Posterior cingulate gyrus (tissue), 11 donors: Measurements from ENCODE around the gene PCARE.

ENCODE experiments used
- DNase-seq, 10 donors: peaks; one replicate each; pipeline versions ENCODE4 v3.0.0 to v3.0.0-alpha.2; 2020 to 2021; ENCODE audit warnings: mixed read lengths in 3 of 10
- intact Hi-C: fragments of 100-400 bp; cut with DNase I; formaldehyde crosslinking; loops from one replicate; pipeline ENCODE4 v1.15.1; 2023

The PCARE gene

DNA sequence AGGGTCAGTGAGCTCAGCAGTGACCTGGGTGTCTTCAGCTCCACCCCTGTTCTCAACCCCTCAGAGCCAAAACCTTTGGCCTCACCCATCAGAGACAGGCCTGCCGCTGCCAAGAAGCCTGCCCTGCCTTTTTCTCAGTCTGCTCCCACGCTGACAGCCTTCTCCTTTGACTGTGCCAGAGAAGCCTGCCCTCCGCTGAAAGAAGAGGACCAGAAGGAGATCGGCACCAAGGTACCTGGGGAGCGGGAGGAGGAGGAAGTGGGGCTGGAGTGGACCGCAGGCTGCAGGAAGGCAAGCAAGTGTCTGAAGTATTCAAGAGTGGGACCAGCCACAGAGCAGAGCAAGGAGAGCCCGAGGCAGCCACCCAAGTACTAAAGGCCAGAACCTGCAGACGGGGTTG lies 60.0 kb downstream of the PCARE start:
- intact Hi-C loops = no loop called here

DNA sequence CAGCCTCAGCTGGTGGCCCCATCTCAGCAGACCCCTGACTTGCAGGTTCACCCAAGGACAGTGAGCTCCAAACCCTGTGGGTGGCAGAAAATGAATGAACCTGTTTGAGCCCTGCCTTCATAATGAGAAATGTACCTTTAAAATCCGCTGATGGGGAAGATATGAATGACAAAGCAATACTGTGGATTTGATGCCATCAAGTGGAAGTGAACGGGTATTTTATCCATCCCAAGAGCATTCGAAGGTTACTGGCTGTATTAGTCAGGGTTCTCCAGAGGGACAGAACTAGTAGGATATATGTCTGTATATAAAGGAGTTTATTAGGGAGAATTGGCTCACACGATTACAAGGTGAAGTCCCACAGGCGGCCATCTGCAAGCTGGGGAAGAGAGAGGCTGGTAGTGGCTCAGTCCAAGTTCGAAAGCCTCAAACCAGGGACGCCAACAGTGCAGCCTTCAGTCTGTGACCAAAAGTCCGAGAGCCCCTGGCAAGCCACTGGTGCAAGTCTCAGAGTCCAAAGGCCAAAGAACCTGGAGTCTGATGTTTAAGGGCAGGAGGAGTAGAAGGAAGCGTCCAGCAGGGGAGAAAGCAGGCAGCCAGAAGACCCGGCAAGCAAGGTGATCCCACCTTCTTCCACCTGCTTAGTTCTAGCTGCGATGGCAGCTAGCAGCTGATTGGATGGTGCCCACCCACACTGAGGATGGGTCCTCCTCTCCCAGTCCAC lies 61.1 kb downstream of the PCARE start:
- peak in 2 of 10 donors; percentile 31 to 36 for DNase-seq
- intact Hi-C loops = no loop called here

More for the DNA sequence above, 60.0 kb downstream of the PCARE start:
- peak in 1 of 10 donors; percentile 45 for DNase-seq

DNA sequence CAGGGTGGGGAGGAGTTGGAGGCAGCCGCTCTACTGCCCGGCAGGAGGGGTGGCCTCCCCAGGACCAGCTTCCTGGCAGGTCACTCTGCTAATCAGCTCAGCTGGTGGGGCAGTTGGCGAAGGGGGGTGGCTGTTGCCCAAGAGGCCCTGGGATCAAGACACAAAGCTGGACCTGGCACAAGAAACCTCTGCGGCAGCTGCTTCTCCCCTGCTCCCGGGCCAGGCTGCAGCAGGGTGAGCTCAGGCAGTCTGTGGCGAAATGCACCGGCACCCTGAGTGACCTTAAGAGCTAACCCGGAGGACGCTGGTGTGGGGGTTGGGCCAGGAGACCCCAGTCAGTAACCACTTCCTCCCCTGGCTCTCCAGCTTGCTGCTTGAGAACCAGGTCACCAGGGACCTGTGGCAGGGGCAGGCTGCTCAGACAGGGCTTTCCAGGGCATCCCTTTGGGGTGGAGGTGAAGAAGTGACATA lies 62.1 kb downstream of the PCARE start:
- peak in 4 of 10 donors; percentile 21 to 86 (median 62) for DNase-seq

More for the DNA sequence above, 62.1 kb downstream of the PCARE start:
- intact Hi-C loops = no loop called here
